ENCODE results near the gene WDR90. TPM values are rescaled to one million over a fixed set of nuclear protein-coding genes. Genes with fewer than 3 reads are reported as not detected.
"Not testable (repeated sequence)": the region's sequence is repeated elsewhere in the genome, so short reads cannot be mapped to it uniquely, and the experiment has no call there.

Gene WDR90
- total RNA-seq, 5 donors from 2014 or later (not counting 1 experiment from before 2014, with no cell fraction given), result 19.7 to 35.7 (median 23.4) TPM

GRCh38 chr16:685967-686366 lies 36.8 kb downstream of the WDR90 start:
- H3K4me3 Mint-ChIP-seq, result peak overlapping the region in 2 of 3 donors; percentile 45 to 56
- H3K27ac ChIP-seq (ENCODE audit: low read length), result no peak overlapping the region
- H3K27ac Mint-ChIP-seq, result peak overlapping the region; percentile 28 to 36
- H3K36me3 ChIP-seq (ENCODE audit: control insufficient read depth in 2 of 2, extremely low read depth in 1 of 2, insufficient read depth in 1 of 2, low read length in 1 of 2), result peaks cover 8 to 28% of the 10 kb centered on the region in 2 donors
- H3K36me3 Mint-ChIP-seq, result peaks cover 4% of the 10 kb centered on the region
- DNase-seq, result no peak
- ATAC-seq (replicated peaks in 1 of 4), result no peak
- no peaks in the 10 kb centered on the region for H3K27me3 ChIP-seq (replicated peaks in 1 of 2; ENCODE audit: control insufficient read depth in 2 of 2, extremely low read depth in 1 of 2, insufficient read depth in 2 of 2, low read length in 1 of 2)
- ChIA-PET CTCF (no interaction called here), POLR2A (interaction anchor here in 1 of 2 donors (0.6 kb wide), 1 partner anchor 631 kb away, joined by 5 read pairs; no protein-coding TSS in a partner anchor)
- H3K4me1 ChIP-seq (ENCODE audit: control insufficient read depth in 1 of 2, extremely low read depth in 1 of 2, insufficient read depth in 2 of 2, low read length in 2 of 2), result peaks cover 8 to 72% of the 10 kb centered on the region in 2 experiments
- WGBS (ENCODE audit: insufficient coverage), result 82% methylated on average over 8 of the region's 10 CpGs
- H3K4me1 Mint-ChIP-seq, result peaks cover 13 to 51% (median 50%) of the 10 kb centered on the region in 3 donors
- H3K4me3 ChIP-seq (ENCODE audit: control insufficient read depth in 1 of 2, extremely low read depth in 1 of 2, low read length in 1 of 2), result no peak overlapping the region
- H3K9me3 Mint-ChIP-seq, result no peaks in the 10 kb centered on the region
- no peaks in the 10 kb centered on the region for H3K9me3 ChIP-seq
- H3K27me3 Mint-ChIP-seq, result no peaks in the 10 kb centered on the region

GRCh38 chr16:686459-687260 lies 37.5 kb downstream of the WDR90 start:
- ChIA-PET CTCF (no interaction called here), POLR2A (interaction anchor here in 1 of 2 donors (0.6 kb wide), 1 partner anchor 630 kb away, joined by 5 read pairs; no protein-coding TSS in a partner anchor)
- H3K4me3 ChIP-seq (ENCODE audit: control insufficient read depth in 1 of 2, extremely low read depth in 1 of 2, low read length in 1 of 2), result no peak overlapping the region
- H3K27ac Mint-ChIP-seq, result no peak overlapping the region
- no peaks in the 10 kb centered on the region for H3K9me3 Mint-ChIP-seq
- peaks cover 17 to 47% (median 47%) of the 10 kb centered on the region in 3 donors for H3K4me1 Mint-ChIP-seq
- H3K36me3 ChIP-seq (ENCODE audit: control insufficient read depth in 2 of 2, extremely low read depth in 1 of 2, insufficient read depth in 1 of 2, low read length in 1 of 2), result peaks cover 8 to 25% of the 10 kb centered on the region in 2 donors
- H3K9me3 ChIP-seq, result no peaks in the 10 kb centered on the region
- no peak overlapping the region for H3K27ac ChIP-seq (ENCODE audit: low read length)
- peaks cover 8 to 67% of the 10 kb centered on the region in 2 experiments for H3K4me1 ChIP-seq (ENCODE audit: control insufficient read depth in 1 of 2, extremely low read depth in 1 of 2, insufficient read depth in 2 of 2, low read length in 2 of 2)
- DNase-seq, result no peak
- no peaks in the 10 kb centered on the region for H3K27me3 Mint-ChIP-seq
- no peak for ATAC-seq (replicated peaks in 1 of 4)
- H3K27me3 ChIP-seq (replicated peaks in 1 of 2; ENCODE audit: control insufficient read depth in 2 of 2, extremely low read depth in 1 of 2, insufficient read depth in 2 of 2, low read length in 1 of 2), result no peaks in the 10 kb centered on the region
- peak overlapping the region in 2 of 3 donors; percentile 34 to 45 for H3K4me3 Mint-ChIP-seq
- H3K36me3 Mint-ChIP-seq, result peaks cover 4% of the 10 kb centered on the region
- WGBS (ENCODE audit: insufficient coverage), result 96% methylated on average over 51 of the region's 51 CpGs

- ATAC-seq (replicated peaks in 1 of 4) (no peak), DNase-seq (no peak)
- POLR2A ChIA-PET, result no interaction called here
- H3K9me3 Mint-ChIP-seq, result no peaks in the 10 kb centered on the region
- 90% methylated on average over 18 of the region's 19 CpGs for WGBS (ENCODE audit: insufficient coverage)
- peaks cover 3 to 17% of the 10 kb centered on the region in 2 donors for H3K36me3 ChIP-seq (ENCODE audit: control insufficient read depth in 2 of 2, extremely low read depth in 1 of 2, insufficient read depth in 1 of 2, low read length in 1 of 2)
- H3K4me3 Mint-ChIP-seq, result no peak overlapping the region
- no peaks in the 10 kb centered on the region for H3K27me3 Mint-ChIP-seq
- H3K27me3 ChIP-seq (replicated peaks in 1 of 2; ENCODE audit: control insufficient read depth in 2 of 2, extremely low read depth in 1 of 2, insufficient read depth in 2 of 2, low read length in 1 of 2), result no peaks in the 10 kb centered on the region
- CTCF ChIA-PET, result no interaction called here
- no peaks in the 10 kb centered on the region for H3K9me3 ChIP-seq
- no peak overlapping the region for H3K27ac ChIP-seq (ENCODE audit: low read length)
- H3K27ac Mint-ChIP-seq, result no peak overlapping the region
- peaks cover 14 to 45% (median 39%) of the 10 kb centered on the region in 3 donors for H3K4me1 Mint-ChIP-seq
- H3K4me1 ChIP-seq (ENCODE audit: control insufficient read depth in 1 of 2, extremely low read depth in 1 of 2, insufficient read depth in 2 of 2, low read length in 2 of 2), result peaks cover 8 to 61% of the 10 kb centered on the region in 2 experiments
- H3K4me3 ChIP-seq (ENCODE audit: control insufficient read depth in 1 of 2, extremely low read depth in 1 of 2, low read length in 1 of 2), result no peak overlapping the region
- peaks cover 1% of the 10 kb centered on the region for H3K36me3 Mint-ChIP-seq
Measured at GRCh38 chr16:687499-687898, 38.3 kb downstream of the WDR90 start.

- DNase-seq (no peak), ATAC-seq (replicated peaks in 1 of 4) (no peak)
- peaks cover 8 to 54% of the 10 kb centered on the region in 2 experiments for H3K4me1 ChIP-seq (ENCODE audit: control insufficient read depth in 1 of 2, extremely low read depth in 1 of 2, insufficient read depth in 2 of 2, low read length in 2 of 2)
- Mint-ChIP-seq H3K4me3 (peak overlapping the region; percentile 86 to 92 (median 87)), H3K36me3 (no peaks in the 10 kb centered on the region), H3K27ac (peak overlapping the region; percentile 84 to 91), H3K27me3 (no peaks in the 10 kb centered on the region), H3K4me1 (peaks cover 12 to 36% (median 36%) of the 10 kb centered on the region in 3 donors), H3K9me3 (no peaks in the 10 kb centered on the region)
- ChIA-PET CTCF (no interaction called here), POLR2A (no interaction called here)
- H3K27ac ChIP-seq (ENCODE audit: low read length), result peak overlapping the region; percentile 57
- no peaks in the 10 kb centered on the region for H3K9me3 ChIP-seq
- peaks cover 3 to 8% of the 10 kb centered on the region in 2 donors for H3K36me3 ChIP-seq (ENCODE audit: control insufficient read depth in 2 of 2, extremely low read depth in 1 of 2, insufficient read depth in 1 of 2, low read length in 1 of 2)
- 87% methylated on average over 26 of the region's 26 CpGs for WGBS (ENCODE audit: insufficient coverage)
- peak overlapping the region; percentile 76 to 89 for H3K4me3 ChIP-seq (ENCODE audit: control insufficient read depth in 1 of 2, extremely low read depth in 1 of 2, low read length in 1 of 2)
- peaks cover 0 to 6% of the 10 kb centered on the region in 2 experiments for H3K27me3 ChIP-seq (replicated peaks in 1 of 2; ENCODE audit: control insufficient read depth in 2 of 2, extremely low read depth in 1 of 2, insufficient read depth in 2 of 2, low read length in 1 of 2)
Measured at GRCh38 chr16:689175-689897, 40.2 kb downstream of the WDR90 start.

GRCh38 chr16:691242-691641 lies 42.1 kb downstream of the WDR90 start:
- H3K9me3 Mint-ChIP-seq; H3K9me3 ChIP-seq; H3K4me3 ChIP-seq (ENCODE audit: control insufficient read depth in 1 of 2, extremely low read depth in 1 of 2, low read length in 1 of 2); H3K36me3 Mint-ChIP-seq; ATAC-seq (replicated peaks in 1 of 4); H3K36me3 ChIP-seq (ENCODE audit: control insufficient read depth in 2 of 2, extremely low read depth in 1 of 2, insufficient read depth in 1 of 2, low read length in 1 of 2); CTCF ChIA-PET; H3K27ac ChIP-seq (ENCODE audit: low read length); H3K27me3 Mint-ChIP-seq; DNase-seq; POLR2A ChIA-PET: not testable (repeated sequence)
- WGBS (ENCODE audit: insufficient coverage), result 87% methylated on average over 12 of the region's 16 CpGs
- Mint-ChIP-seq H3K4me3 (peak overlapping the region; percentile 86 to 92 (median 87)), H3K4me1 (peaks cover 18 to 40% (median 37%) of the 10 kb centered on the region in 3 donors), H3K27ac (peak overlapping the region; percentile 59 to 68)
- Histone ChIP-seq H3K27me3 (replicated peaks in 1 of 2; ENCODE audit: control insufficient read depth in 2 of 2, extremely low read depth in 1 of 2, insufficient read depth in 2 of 2, low read length in 1 of 2) (peaks cover 0 to 23% of the 10 kb centered on the region in 2 experiments), H3K4me1 (ENCODE audit: control insufficient read depth in 1 of 2, extremely low read depth in 1 of 2, insufficient read depth in 2 of 2, low read length in 2 of 2) (peaks cover 16 to 55% of the 10 kb centered on the region in 2 experiments)

- POLR2A ChIA-PET, result no interaction called here
Measured at GRCh38 chr16:692356-693108, 43.4 kb downstream of the WDR90 start.

More at GRCh38 chr16:692356-693108, 43.4 kb downstream of the WDR90 start:
- Mint-ChIP-seq H3K27ac (peak overlapping the region; percentile 14 to 53), H3K9me3 (no peaks in the 10 kb centered on the region), H3K27me3 (no peaks in the 10 kb centered on the region), H3K36me3 (no peaks in the 10 kb centered on the region), H3K4me1 (peaks cover 20 to 45% (median 44%) of the 10 kb centered on the region in 3 donors), H3K4me3 (peak overlapping the region in 2 of 3 donors; percentile 6 to 33)
- peaks cover 0 to 1% of the 10 kb centered on the region in 2 donors for H3K36me3 ChIP-seq (ENCODE audit: control insufficient read depth in 2 of 2, extremely low read depth in 1 of 2, insufficient read depth in 1 of 2, low read length in 1 of 2)
- CTCF ChIA-PET, result no interaction called here
- no peak overlapping the region for H3K27ac ChIP-seq (ENCODE audit: low read length)
- peaks cover 0 to 25% of the 10 kb centered on the region in 2 experiments for H3K27me3 ChIP-seq (replicated peaks in 1 of 2; ENCODE audit: control insufficient read depth in 2 of 2, extremely low read depth in 1 of 2, insufficient read depth in 2 of 2, low read length in 1 of 2)
- H3K4me1 ChIP-seq (ENCODE audit: control insufficient read depth in 1 of 2, extremely low read depth in 1 of 2, insufficient read depth in 2 of 2, low read length in 2 of 2), result peaks cover 18 to 60% of the 10 kb centered on the region in 2 experiments
- no peaks in the 10 kb centered on the region for H3K9me3 ChIP-seq
- DNase-seq (no peak), ATAC-seq (replicated peaks in 1 of 4) (no peak)
- WGBS (ENCODE audit: insufficient coverage), result no CpG with 5 or more reads among the region's 10 CpGs
- H3K4me3 ChIP-seq (ENCODE audit: control insufficient read depth in 1 of 2, extremely low read depth in 1 of 2, low read length in 1 of 2), result no peak overlapping the region
